ENCODE data around the gene PIEZO2. TPM values are rescaled to one million over a fixed set of nuclear protein-coding genes. Genes with fewer than 3 reads are reported as not detected.
A peak's percentile ranks its signal among the peaks of the same experiment; 100 is the strongest.

Gene PIEZO2
- polyA plus RNA-seq, 1 donor from 2014 or later, result 0.30 TPM

- Histone ChIP-seq H3K9me2 (ENCODE audit: insufficient read depth, low read length) (no peaks in the 10 kb centered on the region), H3K9ac (ENCODE audit: low read length) (no peak overlapping the region), H3K36me3 (ENCODE audit: insufficient read depth, low read length) (no peaks in the 10 kb centered on the region), H4K20me1 (ENCODE audit: insufficient read depth) (no peaks in the 10 kb centered on the region), H3K79me2 (replicated peaks; ENCODE audit: insufficient read depth, low read length) (no peaks in the 10 kb centered on the region), H3F3A (ENCODE audit: insufficient read depth, low read length, poor library complexity, severe bottlenecking) (no peaks in the 10 kb centered on the region), H2AFZ (ENCODE audit: low read depth, low read length) (no peak overlapping the region), H3K4me2 (ENCODE audit: low read length) (no peak overlapping the region), H3K4me3 (ENCODE audit: low read length) (no peak overlapping the region), H3K27ac (ENCODE audit: low read length) (no peak overlapping the region), H3K9me3 (ENCODE audit: low read length) (no peaks in the 10 kb centered on the region), H3K27me3 (ENCODE audit: insufficient read depth, low read depth, low read length) (peaks cover 13% of the 10 kb centered on the region)
- TF ChIP-seq MXI1 (conservative IDR thresholded peaks at IDR 0.05; ENCODE audit: poor library complexity, severe bottlenecking), result no peak
- TF ChIP-seq POLR2AphosphoS5 (IDR thresholded peaks at IDR 0.05), result no peak
These were observed 5.8 kb upstream of the PIEZO2 start for GRCh38 chr18:11155034-11155759.

- Histone ChIP-seq H3F3A (ENCODE audit: insufficient read depth, low read length, poor library complexity, severe bottlenecking) (no peaks in the 10 kb centered on the region), H4K20me1 (ENCODE audit: insufficient read depth) (no peaks in the 10 kb centered on the region), H3K9ac (ENCODE audit: low read length) (no peak overlapping the region), H3K4me3 (ENCODE audit: low read length) (no peak overlapping the region), H2AFZ (ENCODE audit: low read depth, low read length) (no peak overlapping the region), H3K4me2 (ENCODE audit: low read length) (no peak overlapping the region), H3K9me3 (ENCODE audit: low read length) (no peaks in the 10 kb centered on the region), H3K27me3 (ENCODE audit: insufficient read depth, low read depth, low read length) (peaks cover 20% of the 10 kb centered on the region), H3K79me2 (replicated peaks; ENCODE audit: insufficient read depth, low read length) (no peaks in the 10 kb centered on the region), H3K36me3 (ENCODE audit: insufficient read depth, low read length) (no peaks in the 10 kb centered on the region), H3K27ac (ENCODE audit: low read length) (no peak overlapping the region), H3K9me2 (ENCODE audit: insufficient read depth, low read length) (no peaks in the 10 kb centered on the region)
- no peak for TF ChIP-seq POLR2AphosphoS5 (IDR thresholded peaks at IDR 0.05)
- TF ChIP-seq REST (IDR thresholded peaks at IDR 0.05; ENCODE audit: borderline replicate concordance), result no peak
- TF ChIP-seq TAF1 (IDR thresholded peaks at IDR 0.05; ENCODE audit: low read depth), result no peak
- TF ChIP-seq EP300 (conservative IDR thresholded peaks at IDR 0.05; ENCODE audit: poor library complexity, severe bottlenecking), result no peak
- peak; percentile 83 for TF ChIP-seq RAD21 (conservative IDR thresholded peaks at IDR 0.05)
- no peak for TF ChIP-seq EZH2 (IDR thresholded peaks at IDR 0.05; ENCODE audit: borderline replicate concordance, insufficient read depth, low read length, poor library complexity, severe bottlenecking)
- peak; percentile 77 for TF ChIP-seq CTCF (IDR thresholded peaks at IDR 0.05; ENCODE audit: poor library complexity, severe bottlenecking)
- peak; percentile 80 for TF ChIP-seq SMC3 (conservative IDR thresholded peaks at IDR 0.05; ENCODE audit: poor library complexity)
These were observed 5.1 kb upstream of the PIEZO2 start for GRCh38 chr18:11154368-11154989.
